ENCODE measurements around the gene MOCS2. TPM values are rescaled to one million over a fixed set of nuclear protein-coding genes. Genes with fewer than 3 reads are reported as not detected.

MOCS2 gene, protein sequence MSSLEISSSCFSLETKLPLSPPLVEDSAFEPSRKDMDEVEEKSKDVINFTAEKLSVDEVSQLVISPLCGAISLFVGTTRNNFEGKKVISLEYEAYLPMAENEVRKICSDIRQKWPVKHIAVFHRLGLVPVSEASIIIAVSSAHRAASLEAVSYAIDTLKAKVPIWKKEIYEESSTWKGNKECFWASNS
- total RNA-seq (2022; extraction: Qiagen RNA extraction) = 27.9 to 34.8 TPM (median 31.6 TPM) in 5 replicates

DNA sequence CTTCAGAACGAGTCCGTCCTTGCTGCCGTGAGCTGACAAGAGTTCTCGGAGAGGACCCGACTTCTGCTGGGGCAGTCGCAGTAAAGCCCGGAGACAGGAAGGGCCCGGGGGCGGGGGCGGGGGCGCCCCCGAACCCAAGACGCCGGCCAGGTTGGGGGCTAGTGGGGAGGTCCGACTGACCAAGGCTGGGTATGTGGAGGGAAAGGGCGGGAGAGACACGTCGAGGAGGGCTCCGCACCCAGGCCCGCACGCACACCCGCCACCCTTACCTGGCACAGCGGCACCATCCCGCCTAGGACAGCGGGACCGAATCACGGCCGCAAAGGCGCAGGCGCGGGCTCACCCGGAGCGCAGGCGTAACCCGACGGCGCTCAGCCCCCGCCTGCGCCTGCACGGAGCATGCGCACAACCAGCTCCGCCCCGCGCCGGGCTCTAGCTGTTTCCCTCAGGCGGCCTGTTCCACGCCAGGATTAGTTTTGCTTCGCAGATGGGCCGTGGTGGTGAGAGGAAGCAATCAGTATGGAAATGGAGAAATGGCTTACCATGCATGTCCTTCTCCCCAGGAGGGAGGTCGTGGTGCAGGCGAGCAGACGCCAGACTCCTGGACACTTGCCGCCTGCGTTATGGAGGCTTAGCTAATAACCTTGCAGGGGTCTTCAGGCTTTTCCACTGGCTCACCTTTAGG is at the start of gene MOCS2:
TSS of gene MOCS2 (minus strand) at position 315 of the 685 bp plus-strand sequence. CDS start 2,583 bp downstream, outside the sequence.

Other genes with a start within 250 kb of the MOCS2 start
- gene ITGA2, start 120.4 kb downstream of the MOCS2 start, total RNA-seq (2022; extraction: Qiagen RNA extraction) = 10.4 to 15.2 TPM (median 13.6 TPM) in 5 replicates

All from A549 treated with Mapracorat at 1 μM for 4 hours (cell line).